HG02840 (cell line): Measurements from ENCODE around the gene GRAPL.
A peak's percentile ranks its signal among the peaks of the same experiment; 100 is the strongest.
"Not testable (repeated sequence)": the region's sequence is repeated elsewhere in the genome, so short reads cannot be mapped to it uniquely, and the experiment has no call there.

ENCODE experiments used
- ATAC-seq: cut with Tn5 transposase; IDR thresholded peaks from one replicate; pipeline ENCODE4 v1.9.1; 2021; ENCODE audit warnings: mild to moderate bottlenecking, moderate library complexity, moderate number of reproducible peaks; ENCODE audit not compliant: unreplicated experiment, low FRiP score

GRAPL gene

GRCh38 chr17:19127148-19127980 lies at the start of gene GRAPL:
Gene GRAPL (plus strand): TSS chr17:19127589. CDS start chr17:19127620, 31 bp downstream.
- not testable (repeated sequence) for ATAC-seq

- ATAC-seq, result not testable (repeated sequence)
Measured at GRCh38 chr17:19088804-19089685, 38.3 kb upstream of the GRAPL start.

- ATAC-seq, result not testable (repeated sequence)
Measured at GRCh38 chr17:19090058-19090772, 37.2 kb upstream of the GRAPL start.

- ATAC-seq, result not testable (repeated sequence)
Measured at GRCh38 chr17:19092737-19093683, 34.4 kb upstream of the GRAPL start.

- not testable (repeated sequence) for ATAC-seq
Measured at GRCh38 chr17:19093684-19094438, 33.5 kb upstream of the GRAPL start.

GRCh38 chr17:19108517-19108916 lies 18.9 kb upstream of the GRAPL start:
- not testable (repeated sequence) for ATAC-seq

- ATAC-seq, result not testable (repeated sequence)
Measured at GRCh38 chr17:19110189-19111097, 16.9 kb upstream of the GRAPL start.

GRCh38 chr17:19111111-19111711 lies 16.2 kb upstream of the GRAPL start:
- peak; percentile 67 for ATAC-seq

GRCh38 chr17:19111801-19112458 lies 15.5 kb upstream of the GRAPL start:
- ATAC-seq, result peak; percentile 52

- ATAC-seq, result not testable (repeated sequence)
Measured at GRCh38 chr17:19112459-19112826, 14.9 kb upstream of the GRAPL start.

GRCh38 chr17:19118695-19119094 lies 8.7 kb upstream of the GRAPL start:
- not testable (repeated sequence) for ATAC-seq

GRCh38 chr17:19125289-19125688 lies 2.1 kb upstream of the GRAPL start:
- not testable (repeated sequence) for ATAC-seq

- ATAC-seq, result not testable (repeated sequence)
Measured at GRCh38 chr17:19129500-19129899, 2.1 kb downstream of the GRAPL start.

- not testable (repeated sequence) for ATAC-seq
Measured at GRCh38 chr17:19131108-19131507, 3.7 kb downstream of the GRAPL start.

- not testable (repeated sequence) for ATAC-seq
Measured at GRCh38 chr17:19131772-19132171, 4.4 kb downstream of the GRAPL start.

GRCh38 chr17:19133793-19134192 lies 6.4 kb downstream of the GRAPL start:
- ATAC-seq, result not testable (repeated sequence)

GRCh38 chr17:19135391-19135790 lies 8.0 kb downstream of the GRAPL start:
- not testable (repeated sequence) for ATAC-seq
